Activated naive CD4-positive, alpha-beta T cell treated with anti-CD3 and anti-CD28 coated beads, Interleukin-2, amount 10 ng/mL, durations not matched to agents 7 days and 5 days (primary cell): ENCODE results near the gene OVCA2.

ENCODE experiments used
- CTCF ChIA-PET: fragments of 350-600 bp; sonication (Branson Sonifier 250); formaldehyde crosslinking; loops from one replicate; lab custom pipeline; 2021; ENCODE audit warnings: antibody characterized with exemption; lab: Charles Lee
- DNase-seq: peaks from one replicate; pipeline ENCODE4 v3.0.0-alpha.2; 2020
- H3K27ac Mint-ChIP-seq: one replicate; pipeline ENCODE4 v1.8.0; 2021; ENCODE audit warnings: mild to moderate bottlenecking, moderate library complexity, mixed read lengths
- H3K27me3 Mint-ChIP-seq: one replicate; pipeline ENCODE4 v1.8.0; 2021; ENCODE audit warnings: mild to moderate bottlenecking, mixed read lengths
- H3K36me3 Mint-ChIP-seq: one replicate; pipeline ENCODE4 v1.8.0; 2021; ENCODE audit warnings: mixed read lengths
- H3K4me1 Mint-ChIP-seq: one replicate; pipeline ENCODE4 v1.8.0; 2021; ENCODE audit warnings: mixed read lengths
- H3K4me3 Mint-ChIP-seq: one replicate; pipeline ENCODE4 v1.8.0; 2021; ENCODE audit warnings: mild to moderate bottlenecking, moderate library complexity, mixed read lengths
- H3K9me3 Mint-ChIP-seq: one replicate; pipeline ENCODE4 v1.8.0; 2021; ENCODE audit warnings: mixed read lengths

Gene OVCA2

GRCh38 chr17:2064980-2065785 lies 23.4 kb downstream of the OVCA2 start:
- Mint-ChIP-seq H3K27ac (peak overlapping the region; percentile 52), H3K27me3 (no peaks in the 10 kb centered on the region), H3K4me1 (peaks cover 51% of the 10 kb centered on the region), H3K9me3 (no peaks in the 10 kb centered on the region), H3K36me3 (peaks cover 75% of the 10 kb centered on the region), H3K4me3 (no peak overlapping the region)
- DNase-seq = peak; percentile 78
- CTCF ChIA-PET = interaction anchor here (1.0 to 6.3 kb wide), 17 partner anchors 9 to 219 kb away, joined by 3 to 45 read pairs (median 4); partner anchors contain the start of gene HIC1

GRCh38 chr17:2065949-2066400 lies 24.2 kb downstream of the OVCA2 start:
- CTCF ChIA-PET = interaction anchor here (0.7 to 6.3 kb wide), 17 partner anchors 7 to 219 kb away, joined by 3 to 45 read pairs (median 4); partner anchors contain the start of gene HIC1
- Mint-ChIP-seq H3K27ac (peak overlapping the region; percentile 39), H3K36me3 (peaks cover 73% of the 10 kb centered on the region), H3K9me3 (no peaks in the 10 kb centered on the region), H3K4me3 (no peak overlapping the region), H3K27me3 (no peaks in the 10 kb centered on the region), H3K4me1 (peaks cover 51% of the 10 kb centered on the region)
- no peak for DNase-seq

GRCh38 chr17:2067048-2067561 lies 25.3 kb downstream of the OVCA2 start:
- DNase-seq = no peak
- Mint-ChIP-seq H3K36me3 (peaks cover 73% of the 10 kb centered on the region), H3K9me3 (no peaks in the 10 kb centered on the region), H3K4me3 (no peak overlapping the region), H3K27me3 (no peaks in the 10 kb centered on the region), H3K27ac (no peak overlapping the region), H3K4me1 (peaks cover 58% of the 10 kb centered on the region)
- CTCF ChIA-PET = interaction anchor here (0.9 to 6.3 kb wide), 8 partner anchors 9 to 216 kb away, joined by 3 to 45 read pairs (median 5); no protein-coding TSS in a partner anchor

- Mint-ChIP-seq H3K36me3 (peaks cover 73% of the 10 kb centered on the region), H3K9me3 (no peaks in the 10 kb centered on the region), H3K4me3 (no peak overlapping the region), H3K27ac (no peak overlapping the region), H3K4me1 (peaks cover 58% of the 10 kb centered on the region), H3K27me3 (no peaks in the 10 kb centered on the region)
- CTCF ChIA-PET = interaction anchor here (0.9 to 6.3 kb wide), 8 partner anchors 9 to 215 kb away, joined by 3 to 40 read pairs (median 4); no protein-coding TSS in a partner anchor
- no peak for DNase-seq
Observed at GRCh38 chr17:2067608-2068024, 25.8 kb downstream of the OVCA2 start.

DNA sequence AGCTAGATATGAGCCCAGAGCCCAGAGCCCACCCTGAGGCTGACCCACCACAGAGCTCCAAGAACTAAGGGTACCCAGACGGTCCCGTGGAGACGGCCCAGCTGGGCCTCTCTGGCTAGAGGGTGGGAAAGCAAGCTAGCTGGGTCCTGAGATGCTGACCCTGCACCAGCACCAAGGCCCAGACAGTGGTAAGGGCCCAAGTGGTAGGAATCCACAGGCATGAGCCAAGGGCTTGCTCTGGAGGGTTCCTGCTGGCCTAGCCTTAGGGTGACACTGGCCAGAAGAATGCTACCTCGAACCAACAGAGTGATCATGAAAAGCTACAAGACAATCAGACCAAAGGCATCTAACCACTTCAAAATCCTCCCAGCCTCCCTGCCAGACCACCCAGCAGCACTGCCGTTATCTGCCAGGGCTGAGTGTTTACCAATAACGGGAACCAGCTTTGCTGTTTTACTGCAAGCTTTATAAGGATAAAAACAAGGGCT lies 26.3 kb downstream of the OVCA2 start:
- no peak overlapping the region for H3K27ac Mint-ChIP-seq
- no peak for DNase-seq
- no peak overlapping the region for H3K4me3 Mint-ChIP-seq
- peaks cover 72% of the 10 kb centered on the region for H3K36me3 Mint-ChIP-seq
- CTCF ChIA-PET = interaction anchor here (1.1 to 6.3 kb wide), 6 partner anchors 12 to 177 kb away, joined by 3 to 40 read pairs (median 5); no protein-coding TSS in a partner anchor
- H3K9me3 Mint-ChIP-seq = no peaks in the 10 kb centered on the region
- H3K27me3 Mint-ChIP-seq = no peaks in the 10 kb centered on the region
- peaks cover 60% of the 10 kb centered on the region for H3K4me1 Mint-ChIP-seq

DNA sequence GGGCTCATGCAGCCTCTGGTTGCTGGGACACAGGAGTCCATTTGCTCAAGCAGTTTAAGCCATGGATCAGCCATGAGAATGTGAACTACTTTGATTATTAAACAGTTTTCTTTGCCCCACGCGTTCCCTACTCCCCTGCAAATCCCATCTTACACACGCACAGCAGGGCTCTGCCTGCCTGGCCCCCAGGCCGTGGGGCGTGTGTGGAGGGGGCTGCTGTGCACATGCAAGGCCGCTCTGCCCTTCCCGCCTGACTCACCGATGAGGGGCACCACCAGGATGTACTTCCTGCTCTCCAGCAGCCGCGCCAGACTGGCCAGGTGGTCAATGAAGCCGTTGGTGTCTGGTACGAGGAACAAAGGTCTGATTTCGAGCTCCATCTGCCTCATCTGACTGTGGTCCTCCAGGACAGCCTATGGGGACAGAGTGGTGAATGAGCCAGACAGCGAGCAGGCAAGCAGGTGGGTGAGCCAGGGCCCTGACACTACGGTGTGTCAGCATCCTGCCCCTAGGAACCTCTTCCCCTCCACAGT lies 26.8 kb downstream of the OVCA2 start:
- no peaks in the 10 kb centered on the region for H3K9me3 Mint-ChIP-seq
- CTCF ChIA-PET = interaction anchor here (1.0 to 6.3 kb wide), 8 partner anchors 12 to 176 kb away, joined by 3 to 40 read pairs (median 4); no protein-coding TSS in a partner anchor
- H3K27me3 Mint-ChIP-seq = no peaks in the 10 kb centered on the region
- H3K27ac Mint-ChIP-seq = no peak overlapping the region
- DNase-seq = no peak
- H3K36me3 Mint-ChIP-seq = peaks cover 69% of the 10 kb centered on the region
- H3K4me3 Mint-ChIP-seq = no peak overlapping the region
- peaks cover 60% of the 10 kb centered on the region for H3K4me1 Mint-ChIP-seq

DNA sequence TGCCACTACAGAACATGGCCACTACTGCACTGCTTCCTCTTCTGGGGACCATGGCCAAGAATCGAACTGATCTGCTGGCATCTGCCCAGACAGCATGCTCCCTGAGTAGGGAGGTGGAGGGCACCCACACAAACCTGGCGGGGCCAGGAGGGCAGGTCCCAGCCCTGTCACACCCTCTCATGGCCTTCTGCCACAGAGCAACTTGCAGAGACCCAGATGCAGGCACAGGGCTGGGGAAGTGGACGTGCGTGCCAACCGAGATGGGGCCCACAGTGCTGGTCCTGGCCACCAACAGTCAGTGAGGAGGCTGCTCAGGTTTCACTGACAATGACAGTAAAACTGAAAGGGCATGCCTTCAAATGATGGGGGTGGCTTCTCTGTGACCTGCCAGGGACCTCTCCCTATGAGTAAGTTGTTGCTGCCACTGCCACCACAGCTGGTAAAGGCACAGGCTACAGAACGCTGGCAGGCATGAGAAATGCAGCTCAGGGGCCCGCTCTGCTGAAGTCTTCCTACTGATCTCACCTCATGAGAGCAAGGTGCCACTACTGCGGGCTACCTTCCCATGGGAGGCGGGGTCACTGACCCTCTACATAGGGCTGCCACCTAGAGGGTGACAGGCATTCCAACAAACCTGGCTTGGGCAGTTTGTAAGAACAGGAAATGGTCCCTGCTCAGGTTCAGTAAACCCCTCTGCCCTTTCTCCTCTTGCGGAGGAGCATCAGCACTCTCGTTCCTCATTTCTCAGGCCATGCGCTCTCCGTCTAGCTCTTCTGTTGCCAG lies 28.6 kb downstream of the OVCA2 start:
- peak overlapping the region; percentile 82 for H3K27ac Mint-ChIP-seq
- no peaks in the 10 kb centered on the region for H3K27me3 Mint-ChIP-seq
- peak; percentile 73 for DNase-seq
- CTCF ChIA-PET = interaction anchor here (1.0 to 2.8 kb wide), 9 partner anchors 12 to 213 kb away, joined by 3 to 17 read pairs (median 4); no protein-coding TSS in a partner anchor
- H3K4me1 Mint-ChIP-seq = peaks cover 61% of the 10 kb centered on the region
- peaks cover 61% of the 10 kb centered on the region for H3K36me3 Mint-ChIP-seq
- no peak overlapping the region for H3K4me3 Mint-ChIP-seq
- no peaks in the 10 kb centered on the region for H3K9me3 Mint-ChIP-seq

GRCh38 chr17:2071024-2071385 lies 29.2 kb downstream of the OVCA2 start:
- H3K27ac Mint-ChIP-seq = peak overlapping the region; percentile 82
- no peak overlapping the region for H3K4me3 Mint-ChIP-seq
- CTCF ChIA-PET = interaction anchor here (1.0 to 2.8 kb wide), 6 partner anchors 11 to 212 kb away, joined by 3 to 17 read pairs (median 4); no protein-coding TSS in a partner anchor
- H3K4me1 Mint-ChIP-seq = peaks cover 63% of the 10 kb centered on the region
- no peaks in the 10 kb centered on the region for H3K27me3 Mint-ChIP-seq
- no peaks in the 10 kb centered on the region for H3K9me3 Mint-ChIP-seq
- no peak for DNase-seq
- H3K36me3 Mint-ChIP-seq = peaks cover 58% of the 10 kb centered on the region

- Mint-ChIP-seq H3K36me3 (peaks cover 60% of the 10 kb centered on the region), H3K9me3 (no peaks in the 10 kb centered on the region), H3K27ac (peak overlapping the region; percentile 82), H3K4me3 (no peak overlapping the region), H3K27me3 (no peaks in the 10 kb centered on the region), H3K4me1 (peaks cover 67% of the 10 kb centered on the region)
- DNase-seq = no peak
- CTCF ChIA-PET = interaction anchor here (1.1 to 2.8 kb wide), 7 partner anchors 15 to 345 kb away, joined by 3 to 17 read pairs (median 4); no protein-coding TSS in a partner anchor
Observed at GRCh38 chr17:2071455-2072281, 29.8 kb downstream of the OVCA2 start.

DNA sequence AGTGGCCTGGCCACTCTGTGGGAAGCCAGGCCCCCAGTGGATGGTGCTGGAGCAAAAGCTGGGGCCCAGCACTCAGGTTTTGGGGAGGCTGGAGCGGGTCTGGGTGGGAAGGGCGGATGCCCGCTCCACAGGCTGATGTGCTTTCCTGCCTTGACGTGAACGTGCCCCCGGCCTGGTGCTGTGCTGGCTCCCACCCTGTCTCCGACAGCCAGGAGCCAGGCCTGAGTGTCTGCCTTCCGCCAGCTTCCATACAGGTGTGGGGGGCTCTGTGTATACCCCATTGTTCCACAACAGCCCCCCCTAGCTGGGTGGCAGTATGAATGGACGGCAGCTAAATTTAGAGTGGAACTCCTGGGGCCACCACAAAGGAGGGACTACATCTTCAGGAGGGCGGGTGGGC lies 33.1 kb downstream of the OVCA2 start:
- Mint-ChIP-seq H3K4me1 (peaks cover 49% of the 10 kb centered on the region), H3K36me3 (peaks cover 56% of the 10 kb centered on the region), H3K27me3 (no peaks in the 10 kb centered on the region), H3K4me3 (no peak overlapping the region), H3K9me3 (no peaks in the 10 kb centered on the region), H3K27ac (no peak overlapping the region)
- DNase-seq = no peak
- CTCF ChIA-PET = interaction anchor here (1.3 to 1.9 kb wide), 3 partner anchors 9 to 20 kb away, joined by 3 to 4 read pairs (median 3); partner anchors contain the start of gene HIC1

GRCh38 chr17:2075336-2076086 lies 33.7 kb downstream of the OVCA2 start:
- no peak overlapping the region for H3K27ac Mint-ChIP-seq
- peaks cover 56% of the 10 kb centered on the region for H3K36me3 Mint-ChIP-seq
- no peak overlapping the region for H3K4me3 Mint-ChIP-seq

More at GRCh38 chr17:2075336-2076086, 33.7 kb downstream of the OVCA2 start:
- CTCF ChIA-PET = interaction anchor here (1.2 to 1.9 kb wide), 5 partner anchors 10 to 95 kb away, joined by 3 to 4 read pairs (median 3); partner anchors contain the start of gene HIC1
- peaks cover 43% of the 10 kb centered on the region for H3K4me1 Mint-ChIP-seq
- DNase-seq = no peak
- H3K9me3 Mint-ChIP-seq = no peaks in the 10 kb centered on the region
- H3K27me3 Mint-ChIP-seq = no peaks in the 10 kb centered on the region
